ENCODE measurements around the gene TRABD2B. TPM values are rescaled to one million over a fixed set of nuclear protein-coding genes. Genes with fewer than 3 reads are reported as not detected.

TRABD2B gene
- total and polyA plus RNA-seq, 4 donors: 0.28 to 2.6 (median 1.3) TPM

DNA sequence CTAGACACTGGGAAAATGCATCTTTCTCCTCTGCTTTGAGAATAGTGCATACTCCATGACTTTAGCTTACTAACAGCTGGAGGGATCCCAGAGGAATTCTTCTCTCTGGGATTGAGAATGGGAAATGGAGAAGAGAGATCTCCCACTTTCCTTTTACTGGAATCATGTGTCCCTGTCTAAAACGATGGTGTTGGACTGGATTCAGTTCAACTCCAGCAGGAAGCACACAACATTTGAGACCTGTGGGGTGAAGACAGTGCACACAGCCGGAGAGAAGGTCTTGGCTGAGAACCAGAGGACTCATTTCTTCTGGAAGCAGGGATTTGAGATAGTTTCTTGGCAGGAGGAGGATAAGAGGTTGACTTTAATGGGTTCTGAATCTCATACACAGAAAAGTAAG is 58.7 kb downstream of the TRABD2B start:
- no peak for TF ChIP-seq HNF4G (IDR thresholded peaks at IDR 0.05)
- no peak for TF ChIP-seq HNF4A (conservative IDR thresholded peaks at IDR 0.05)
- TF ChIP-seq, protein P1, sequence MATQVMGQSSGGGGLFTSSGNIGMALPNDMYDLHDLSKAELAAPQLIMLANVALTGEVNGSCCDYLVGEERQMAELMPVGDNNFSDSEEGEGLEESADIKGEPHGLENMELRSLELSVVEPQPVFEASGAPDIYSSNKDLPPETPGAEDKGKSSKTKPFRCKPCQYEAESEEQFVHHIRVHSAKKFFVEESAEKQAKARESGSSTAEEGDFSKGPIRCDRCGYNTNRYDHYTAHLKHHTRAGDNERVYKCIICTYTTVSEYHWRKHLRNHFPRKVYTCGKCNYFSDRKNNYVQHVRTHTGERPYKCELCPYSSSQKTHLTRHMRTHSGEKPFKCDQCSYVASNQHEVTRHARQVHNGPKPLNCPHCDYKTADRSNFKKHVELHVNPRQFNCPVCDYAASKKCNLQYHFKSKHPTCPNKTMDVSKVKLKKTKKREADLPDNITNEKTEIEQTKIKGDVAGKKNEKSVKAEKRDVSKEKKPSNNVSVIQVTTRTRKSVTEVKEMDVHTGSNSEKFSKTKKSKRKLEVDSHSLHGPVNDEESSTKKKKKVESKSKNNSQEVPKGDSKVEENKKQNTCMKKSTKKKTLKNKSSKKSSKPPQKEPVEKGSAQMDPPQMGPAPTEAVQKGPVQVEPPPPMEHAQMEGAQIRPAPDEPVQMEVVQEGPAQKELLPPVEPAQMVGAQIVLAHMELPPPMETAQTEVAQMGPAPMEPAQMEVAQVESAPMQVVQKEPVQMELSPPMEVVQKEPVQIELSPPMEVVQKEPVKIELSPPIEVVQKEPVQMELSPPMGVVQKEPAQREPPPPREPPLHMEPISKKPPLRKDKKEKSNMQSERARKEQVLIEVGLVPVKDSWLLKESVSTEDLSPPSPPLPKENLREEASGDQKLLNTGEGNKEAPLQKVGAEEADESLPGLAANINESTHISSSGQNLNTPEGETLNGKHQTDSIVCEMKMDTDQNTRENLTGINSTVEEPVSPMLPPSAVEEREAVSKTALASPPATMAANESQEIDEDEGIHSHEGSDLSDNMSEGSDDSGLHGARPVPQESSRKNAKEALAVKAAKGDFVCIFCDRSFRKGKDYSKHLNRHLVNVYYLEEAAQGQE (IDR thresholded peaks at IDR 0.05): peak; percentile 22
- H3K27ac ChIP-seq (ENCODE audit: low read depth in 1 of 2, low read length in 2 of 2): no peak overlapping the region

DNA sequence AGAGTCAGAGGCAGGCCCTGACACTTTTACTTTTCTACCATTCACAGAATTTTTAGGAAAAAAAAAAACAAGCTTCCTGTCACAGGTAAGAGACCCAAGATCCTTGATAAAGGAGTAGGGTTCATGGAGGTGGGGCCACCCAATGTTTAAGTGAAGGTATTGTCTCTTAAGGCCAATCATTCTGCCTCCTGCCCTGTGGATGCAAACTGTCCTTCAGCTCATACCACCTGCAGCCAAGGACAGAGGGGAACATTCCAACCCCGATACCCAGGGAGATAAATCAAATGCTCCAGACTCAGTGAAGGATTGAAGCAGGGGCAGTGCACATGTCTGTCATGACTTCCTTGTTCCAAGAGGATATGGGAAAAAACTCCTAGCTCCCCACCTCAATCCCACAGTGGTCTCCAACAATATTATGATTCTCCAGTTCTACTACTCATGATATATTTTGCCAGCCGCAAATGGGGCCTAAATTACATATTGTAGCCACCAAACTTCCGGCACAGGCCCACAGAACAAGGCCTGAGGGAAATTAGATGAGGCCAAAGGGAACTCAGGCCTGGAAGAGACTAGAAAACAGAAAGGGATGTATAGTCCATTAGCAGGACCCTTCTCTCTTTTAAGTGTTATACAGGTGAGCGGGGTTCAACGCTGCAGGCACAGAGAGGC is 59.5 kb downstream of the TRABD2B start:
- TF ChIP-seq FOXA1 (IDR thresholded peaks at IDR 0.05) (no peak), EGR1 (IDR thresholded peaks at IDR 0.05; ENCODE audit: low read depth in 2 of 2) (no peak), RXRA (IDR thresholded peaks at IDR 0.05) (no peak), YY1 (IDR thresholded peaks at IDR 0.05) (no peak), SP1 (IDR thresholded peaks at IDR 0.05) (no peak), TAF1 (conservative IDR thresholded peaks at IDR 0.05) (no peak), GABPA (IDR thresholded peaks at IDR 0.05 in 1 of 2, conservative IDR thresholded peaks at IDR 0.05 in 1 of 2) (no peak), FOXA2 (IDR thresholded peaks at IDR 0.05) (no peak)
- TF ChIP-seq, protein P2, sequence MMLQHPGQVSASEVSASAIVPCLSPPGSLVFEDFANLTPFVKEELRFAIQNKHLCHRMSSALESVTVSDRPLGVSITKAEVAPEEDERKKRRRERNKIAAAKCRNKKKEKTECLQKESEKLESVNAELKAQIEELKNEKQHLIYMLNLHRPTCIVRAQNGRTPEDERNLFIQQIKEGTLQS (IDR thresholded peaks at IDR 0.05): no peak
- TF ChIP-seq, protein P3, sequence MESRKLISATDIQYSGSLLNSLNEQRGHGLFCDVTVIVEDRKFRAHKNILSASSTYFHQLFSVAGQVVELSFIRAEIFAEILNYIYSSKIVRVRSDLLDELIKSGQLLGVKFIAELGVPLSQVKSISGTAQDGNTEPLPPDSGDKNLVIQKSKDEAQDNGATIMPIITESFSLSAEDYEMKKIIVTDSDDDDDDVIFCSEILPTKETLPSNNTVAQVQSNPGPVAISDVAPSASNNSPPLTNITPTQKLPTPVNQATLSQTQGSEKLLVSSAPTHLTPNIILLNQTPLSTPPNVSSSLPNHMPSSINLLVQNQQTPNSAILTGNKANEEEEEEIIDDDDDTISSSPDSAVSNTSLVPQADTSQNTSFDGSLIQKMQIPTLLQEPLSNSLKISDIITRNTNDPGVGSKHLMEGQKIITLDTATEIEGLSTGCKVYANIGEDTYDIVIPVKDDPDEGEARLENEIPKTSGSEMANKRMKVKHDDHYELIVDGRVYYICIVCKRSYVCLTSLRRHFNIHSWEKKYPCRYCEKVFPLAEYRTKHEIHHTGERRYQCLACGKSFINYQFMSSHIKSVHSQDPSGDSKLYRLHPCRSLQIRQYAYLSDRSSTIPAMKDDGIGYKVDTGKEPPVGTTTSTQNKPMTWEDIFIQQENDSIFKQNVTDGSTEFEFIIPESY (IDR thresholded peaks at IDR 0.05): no peak
- no peaks in the 10 kb centered on the region for H3K36me3 ChIP-seq (ENCODE audit: control insufficient read depth in 4 of 4, insufficient read depth in 3 of 4, low read depth in 1 of 4, low read length in 3 of 4)
- no peak overlapping the region for H3K9ac ChIP-seq (ENCODE audit: low read depth in 1 of 2, low read length in 2 of 2)
- H3K27me3 ChIP-seq (ENCODE audit: control insufficient read depth in 4 of 4, insufficient read depth in 4 of 4, low read length in 3 of 4): no peaks in the 10 kb centered on the region
- no peak overlapping the region for H3K27ac ChIP-seq (ENCODE audit: low read depth in 1 of 2, low read length in 2 of 2)
- peaks cover 3 to 36% (median 25%) of the 10 kb centered on the region in 4 donors for H3K4me1 ChIP-seq (ENCODE audit: control insufficient read depth in 4 of 4, insufficient read depth in 4 of 4, low read length in 3 of 4)
- H3K9me3 ChIP-seq (ENCODE audit: control insufficient read depth in 4 of 4, low read length in 3 of 4): no peaks in the 10 kb centered on the region
- H3K4me3 ChIP-seq (ENCODE audit: low read depth in 1 of 3, low read length in 3 of 3): no peak overlapping the region
- no peak for DNase-seq (ENCODE audit: low spot score)
- WGBS: 96% methylated on average over 5 of the region's 5 CpGs

More for the DNA sequence above, 58.7 kb downstream of the TRABD2B start:
- 26% methylated on average over 2 of the region's 2 CpGs for WGBS
- no peak for DNase-seq (ENCODE audit: low spot score)
- Histone ChIP-seq H3K9ac (ENCODE audit: low read depth in 1 of 2, low read length in 2 of 2) (no peak overlapping the region), H3K9me3 (ENCODE audit: control insufficient read depth in 4 of 4, low read length in 3 of 4) (no peaks in the 10 kb centered on the region), H3K36me3 (ENCODE audit: control insufficient read depth in 4 of 4, insufficient read depth in 3 of 4, low read depth in 1 of 4, low read length in 3 of 4) (no peaks in the 10 kb centered on the region), H3K4me3 (ENCODE audit: low read depth in 1 of 3, low read length in 3 of 3) (no peak overlapping the region), H3K4me1 (ENCODE audit: control insufficient read depth in 4 of 4, insufficient read depth in 4 of 4, low read length in 3 of 4) (peaks cover 3 to 41% (median 29%) of the 10 kb centered on the region in 4 donors), H3K27me3 (ENCODE audit: control insufficient read depth in 4 of 4, insufficient read depth in 4 of 4, low read length in 3 of 4) (no peaks in the 10 kb centered on the region)
